GM19238 (cell line): ENCODE results near the gene HOXA3.

Source experiments
- DNase-seq: peaks from one replicate; pipeline ENCODE4 v3.0.0; 2011; ENCODE audit warnings: low spot score; ENCODE audit not compliant: insufficient read length

The HOXA3 gene

GRCh38 chr7:27129729-27130539 is 22.4 kb downstream of the HOXA3 start:
- no peak for DNase-seq

DNA sequence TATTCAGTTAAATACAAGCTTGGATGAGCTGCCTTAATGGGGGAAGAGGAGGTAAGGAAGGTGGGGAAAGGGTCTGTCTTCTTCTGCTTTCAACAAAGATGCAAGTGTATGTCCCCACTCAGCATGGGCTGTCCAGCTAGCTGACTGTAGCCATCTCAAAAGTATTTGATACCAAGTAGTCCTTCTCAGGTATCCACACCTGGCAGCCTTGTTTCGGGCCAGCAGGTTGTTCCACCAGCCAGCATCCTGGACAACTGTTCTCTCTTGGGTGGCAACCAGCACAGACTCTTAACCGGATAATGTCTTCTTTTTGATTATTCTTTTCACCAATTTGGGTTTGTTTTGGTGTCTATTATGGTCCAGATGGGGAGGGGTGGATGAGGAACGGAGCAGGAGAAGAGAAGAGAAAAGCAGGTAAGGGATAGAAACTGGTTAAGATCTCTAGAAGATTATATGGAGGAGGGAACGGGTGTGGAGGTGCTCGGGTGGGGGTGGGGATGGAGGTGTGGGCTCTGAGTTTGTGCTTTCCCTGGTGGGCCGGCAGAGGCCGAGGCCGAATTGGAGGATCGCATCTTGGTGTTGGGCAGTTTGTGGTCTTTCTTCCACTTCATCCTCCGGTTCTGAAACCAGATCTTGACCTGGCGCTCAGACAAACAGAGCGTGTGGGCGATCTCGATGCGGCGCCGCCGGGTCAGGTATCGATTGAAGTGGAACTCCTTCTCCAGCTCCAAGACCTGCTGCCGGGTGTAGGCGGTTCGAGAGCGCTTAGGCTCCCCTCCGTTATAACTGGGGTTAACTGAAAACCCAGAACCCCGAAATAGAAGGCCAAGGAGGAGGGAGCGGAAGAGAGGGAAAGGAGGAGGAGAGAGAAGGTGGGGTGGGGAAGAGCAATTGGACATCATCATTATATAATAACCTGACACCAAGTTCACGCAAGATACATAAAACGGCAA is 23.3 kb downstream of the HOXA3 start:
- DNase-seq = no peak

DNA sequence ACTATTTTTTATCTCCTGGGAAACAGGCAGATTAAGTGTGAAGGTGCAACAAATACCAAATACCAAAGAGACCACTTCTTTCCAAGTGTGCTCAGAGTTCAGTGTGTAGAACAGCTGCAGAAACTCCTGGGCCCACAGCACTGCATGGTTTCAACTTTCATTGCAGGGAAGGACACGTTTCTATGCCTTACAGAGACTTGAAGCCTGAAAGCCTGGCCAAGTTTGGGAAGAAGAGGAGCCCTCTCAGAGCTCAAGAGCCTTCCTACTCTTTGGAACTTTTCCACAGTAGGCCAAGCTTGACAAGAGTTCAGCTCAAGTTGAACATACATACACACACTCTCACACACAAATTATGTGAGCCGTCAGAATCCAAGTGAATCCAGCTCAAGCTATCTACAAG is 24.3 kb downstream of the HOXA3 start:
- no peak for DNase-seq

- DNase-seq = no peak
Measured at GRCh38 chr7:27126596-27127327, 25.6 kb downstream of the HOXA3 start.

- no peak for DNase-seq
Measured at GRCh38 chr7:27125986-27126394, 26.4 kb downstream of the HOXA3 start.

- DNase-seq = no peak
Measured at GRCh38 chr7:27124902-27125689, 27.3 kb downstream of the HOXA3 start.

DNA sequence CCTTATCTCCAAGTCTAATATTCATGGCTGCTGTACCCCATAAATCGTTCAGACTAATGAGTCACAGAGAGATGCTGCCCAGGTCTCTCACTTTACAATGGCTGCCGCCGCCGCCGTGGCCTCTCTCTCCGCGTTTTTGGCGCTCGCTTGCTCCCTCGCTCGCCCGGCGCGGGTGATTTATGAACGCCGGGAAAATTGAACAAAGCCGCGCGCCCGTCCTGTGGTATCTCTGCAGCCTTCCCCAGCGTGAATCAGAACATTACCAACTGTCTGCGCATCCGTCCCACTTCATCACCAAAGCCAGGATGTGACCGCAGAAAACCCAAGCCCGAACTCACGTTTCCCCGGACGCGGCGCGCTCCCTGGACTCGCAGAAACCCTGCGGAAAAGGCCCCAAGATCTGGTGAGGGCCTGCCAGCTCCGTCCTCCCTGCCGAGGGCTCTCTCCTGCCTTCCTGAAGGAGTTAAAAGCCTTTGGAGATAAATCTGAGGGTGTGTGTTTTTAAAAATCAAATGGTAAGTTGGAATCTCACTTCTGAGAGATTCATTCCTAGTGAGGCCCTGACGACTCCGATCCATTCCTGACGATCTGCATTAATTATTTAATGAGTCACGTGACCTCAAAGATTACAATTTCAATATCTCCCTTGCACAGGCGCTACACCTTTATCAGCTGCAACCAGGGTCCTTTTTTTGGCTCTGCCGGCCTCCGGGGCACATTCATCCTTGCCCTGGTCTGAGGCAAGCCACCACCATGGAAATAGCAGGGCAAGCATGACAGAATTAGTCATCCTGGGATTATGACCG is 28.1 kb downstream of the HOXA3 start:
- DNase-seq = no peak

- no peak for DNase-seq
Measured at GRCh38 chr7:27123477-27124053, 28.8 kb downstream of the HOXA3 start.

GRCh38 chr7:27123007-27123476 is 29.3 kb downstream of the HOXA3 start:
- no peak for DNase-seq

DNA sequence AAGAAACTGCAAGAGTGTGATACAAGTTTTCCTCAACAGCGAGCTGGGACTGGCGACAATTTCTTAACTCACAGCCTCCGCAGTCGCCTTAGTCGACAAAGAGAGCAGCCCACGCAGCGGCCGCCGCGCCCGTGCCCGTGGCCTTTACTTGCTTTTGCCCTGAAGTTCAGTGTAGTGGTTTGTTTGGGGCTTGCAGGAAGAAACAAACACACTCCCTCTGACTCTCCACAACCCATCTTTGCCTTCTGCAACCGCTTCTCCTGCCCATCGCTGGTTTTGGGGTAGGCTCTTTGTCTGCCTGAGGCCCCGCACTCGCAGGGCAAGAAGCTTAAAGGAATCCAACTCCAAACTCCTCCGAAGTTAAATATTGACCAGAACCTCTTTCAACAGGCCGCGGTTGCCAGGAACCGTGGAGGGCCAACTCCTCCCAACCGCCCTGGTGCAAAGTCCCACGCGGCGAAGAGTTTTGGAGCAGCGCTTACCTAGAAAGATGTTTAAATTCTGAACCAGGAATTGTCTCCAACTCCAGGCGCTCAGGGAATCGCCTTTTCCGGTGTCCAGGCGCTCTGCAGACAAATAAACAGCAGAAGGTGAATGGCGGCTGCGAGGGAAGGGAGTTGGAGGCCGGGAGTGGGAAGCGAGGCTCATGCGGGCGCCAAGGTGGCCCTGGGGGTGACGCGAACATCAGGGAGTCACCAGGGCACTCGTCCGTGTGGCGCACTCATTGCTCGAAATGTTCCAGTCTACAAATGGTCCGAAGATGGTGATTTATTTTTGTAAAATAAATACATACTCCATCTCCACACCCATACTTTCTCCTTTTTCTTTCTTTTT is 30.1 kb downstream of the HOXA3 start:
- no peak for DNase-seq

DNA sequence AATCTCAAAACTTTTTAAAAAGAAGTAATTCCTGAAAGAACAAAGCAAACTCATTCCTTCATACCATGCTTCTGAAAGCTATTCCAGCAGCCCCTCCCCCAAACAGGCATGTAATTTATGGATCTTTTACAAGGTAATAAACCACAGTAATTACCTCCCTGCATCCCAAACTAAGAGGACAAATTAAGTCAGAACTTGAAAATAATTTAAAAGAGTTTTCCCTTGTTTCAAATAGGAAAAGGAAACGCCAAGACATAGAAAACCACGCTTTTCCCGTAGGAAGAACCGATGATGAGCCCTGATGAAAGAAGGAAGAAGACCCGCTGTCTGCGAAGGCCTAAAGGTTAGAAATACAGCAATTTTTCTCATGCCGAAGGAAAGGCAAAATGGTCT is 30.7 kb downstream of the HOXA3 start:
- DNase-seq = no peak

DNA sequence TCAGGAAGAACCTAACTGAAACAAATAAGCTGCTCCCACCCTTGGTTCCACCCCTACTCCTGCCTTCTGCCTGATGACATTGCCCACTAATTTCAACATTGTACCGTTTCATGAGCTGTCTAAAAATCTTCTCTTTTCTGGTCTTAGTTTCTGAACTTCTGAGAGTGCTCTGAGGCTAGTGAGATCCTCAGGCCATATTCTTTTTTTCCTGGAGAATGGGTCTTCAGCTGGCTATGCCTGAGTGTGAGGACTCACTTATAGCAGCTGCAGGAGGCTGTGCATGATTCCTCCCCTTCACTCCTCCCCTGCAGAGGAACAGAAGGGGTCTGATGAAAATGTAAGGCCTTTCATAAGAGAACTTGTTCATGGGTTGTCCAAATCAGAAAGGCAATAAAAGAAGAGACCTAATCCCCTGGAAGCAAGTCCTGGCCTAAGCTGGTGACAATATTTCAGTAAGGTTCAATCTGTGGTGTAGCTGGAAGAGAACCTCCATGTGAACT is 32.9 kb downstream of the HOXA3 start:
- no peak for DNase-seq

GRCh38 chr7:27118580-27118979 is 33.8 kb downstream of the HOXA3 start:
- no peak for DNase-seq

- no peak for DNase-seq
Measured at GRCh38 chr7:27117887-27118491, 34.4 kb downstream of the HOXA3 start.

GRCh38 chr7:27116962-27117886 is 35.2 kb downstream of the HOXA3 start:
- DNase-seq = no peak

DNA sequence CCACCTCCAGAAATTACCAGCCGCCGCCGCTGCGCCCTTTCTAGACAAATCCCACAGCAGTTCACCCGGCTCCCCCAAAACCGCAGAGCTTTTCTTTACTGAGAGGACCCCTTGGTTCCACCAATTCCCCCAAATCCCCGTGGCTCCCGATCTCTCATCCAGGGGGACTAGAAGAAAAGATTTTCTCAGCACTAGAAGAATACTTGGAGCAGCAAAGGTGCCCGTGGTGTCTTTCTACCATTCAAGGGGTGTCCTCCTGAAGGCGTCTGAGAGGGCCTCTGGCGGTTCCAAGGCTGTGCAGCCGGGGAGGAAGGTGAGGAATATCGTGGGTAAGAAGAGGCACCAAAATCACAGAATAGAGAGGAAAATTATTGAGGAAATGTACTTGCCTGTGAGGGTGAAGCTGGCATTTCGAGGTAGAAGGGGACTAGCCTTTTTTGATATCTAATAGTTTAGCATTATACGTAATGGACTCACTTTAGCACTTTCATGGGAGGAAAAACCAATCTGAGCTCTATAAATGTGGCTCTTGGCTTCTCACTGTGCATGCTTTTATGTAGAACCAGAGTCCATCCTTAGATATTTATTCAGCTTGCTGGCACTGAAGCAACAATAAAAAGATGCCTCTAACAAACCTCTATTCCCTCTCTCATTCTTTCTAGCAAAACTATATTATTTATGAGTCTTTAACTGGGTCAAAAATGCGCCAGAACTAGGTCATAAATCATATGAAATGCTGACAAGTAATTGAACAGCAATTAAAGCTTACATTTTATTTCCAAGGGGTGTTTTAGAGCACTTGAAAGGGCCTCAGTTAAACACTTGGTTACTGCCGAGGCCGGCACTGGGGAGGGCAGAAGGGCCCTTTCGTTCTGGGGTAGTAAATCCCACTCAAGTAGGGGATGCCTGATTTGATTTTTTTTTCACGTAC is 36.1 kb downstream of the HOXA3 start:
- DNase-seq = no peak
